ENCODE data around the gene PLEKHN1.

- TF ChIP-seq REST (tag by site-specific recombination; IDR thresholded peaks at IDR 0.05) (no peak), PBX3 (CRISPR knock-in tag; IDR thresholded peaks at IDR 0.05) (no peak), ZNF639 (tag by site-specific recombination; IDR thresholded peaks at IDR 0.05) (no peak), CTCF (tag by site-specific recombination; IDR thresholded peaks at IDR 0.05) (no peak), KLF8 (tag by site-specific recombination; IDR thresholded peaks at IDR 0.05) (no peak)
These were observed 8.0 kb downstream of the PLEKHN1 start for GRCh38 chr1:974293-974640.

Measured in HEK293 (cell line).